ENCODE measurements around the gene HNRNPA1L2. TPM values are rescaled to one million over a fixed set of nuclear protein-coding genes. Genes with fewer than 3 reads are reported as not detected.
"Not testable (repeated sequence)": the region's sequence is repeated elsewhere in the genome, so short reads cannot be mapped to it uniquely, and the experiment has no call there.

HNRNPA1L2 gene
- total RNA-seq, 1 donor from 2014 or later: 3.2 TPM

GRCh38 chr13:52600666-52601065 is 41.6 kb upstream of the HNRNPA1L2 start:
- TF ChIP-seq CTCF (IDR thresholded peaks at IDR 0.05; ENCODE audit: borderline replicate concordance): no peak
- H3K27ac ChIP-seq (replicated peaks): peak overlapping the region; percentile 89
- H3K4me1 ChIP-seq: peaks cover 18% of the 10 kb centered on the region
- H3K9me3 ChIP-seq (replicated peaks): no peaks in the 10 kb centered on the region
- intact Hi-C loops (cut with micrococcal nuclease): no loop called here
- H3K36me3 ChIP-seq: no peaks in the 10 kb centered on the region
- no peak for DNase-seq
- no peaks in the 10 kb centered on the region for H3K27me3 ChIP-seq (ENCODE audit: low read depth)
- H3K4me3 ChIP-seq: peak overlapping the region; percentile 83

- DNase-seq; H3K27me3 ChIP-seq (ENCODE audit: low read depth); H3K36me3 ChIP-seq; intact Hi-C loops (cut with micrococcal nuclease); H3K9me3 ChIP-seq (replicated peaks); H3K4me3 ChIP-seq; H3K27ac ChIP-seq (replicated peaks): not testable (repeated sequence)
- peaks cover 18% of the 10 kb centered on the region for H3K4me1 ChIP-seq
These were observed 38.9 kb upstream of the HNRNPA1L2 start for GRCh38 chr13:52603316-52603715.

GRCh38 chr13:52606126-52606525 is 36.1 kb upstream of the HNRNPA1L2 start:
- H3K4me3 ChIP-seq; DNase-seq; H3K27me3 ChIP-seq (ENCODE audit: low read depth); H3K9me3 ChIP-seq (replicated peaks); H3K27ac ChIP-seq (replicated peaks); H3K36me3 ChIP-seq; intact Hi-C loops (cut with micrococcal nuclease): not testable (repeated sequence)
- H3K4me1 ChIP-seq: peaks cover 21% of the 10 kb centered on the region

- intact Hi-C loops (cut with micrococcal nuclease); H3K9me3 ChIP-seq (replicated peaks); H3K4me3 ChIP-seq; DNase-seq; H3K36me3 ChIP-seq; H3K27me3 ChIP-seq (ENCODE audit: low read depth); H3K27ac ChIP-seq (replicated peaks): not testable (repeated sequence)
- H3K4me1 ChIP-seq: peaks cover 21% of the 10 kb centered on the region
These were observed 35.4 kb upstream of the HNRNPA1L2 start for GRCh38 chr13:52606795-52607194.

- H3K27me3 ChIP-seq (ENCODE audit: low read depth); DNase-seq; H3K27ac ChIP-seq (replicated peaks); H3K4me3 ChIP-seq; H3K36me3 ChIP-seq; H3K9me3 ChIP-seq (replicated peaks); intact Hi-C loops (cut with micrococcal nuclease): not testable (repeated sequence)
- peaks cover 21% of the 10 kb centered on the region for H3K4me1 ChIP-seq
These were observed 34.0 kb upstream of the HNRNPA1L2 start for GRCh38 chr13:52608184-52608583.

GRCh38 chr13:52609013-52609606 is 33.1 kb upstream of the HNRNPA1L2 start:
- H3K27me3 ChIP-seq (ENCODE audit: low read depth); H3K9me3 ChIP-seq (replicated peaks); H3K4me3 ChIP-seq; intact Hi-C loops (cut with micrococcal nuclease); H3K36me3 ChIP-seq: not testable (repeated sequence)
- peak; percentile 23 for DNase-seq
- Histone ChIP-seq H3K27ac (replicated peaks) (peak overlapping the region; percentile 75), H3K4me1 (peaks cover 21% of the 10 kb centered on the region)
- TF ChIP-seq CTCF (IDR thresholded peaks at IDR 0.05; ENCODE audit: borderline replicate concordance): peak; percentile 55

- H3K9me3 ChIP-seq (replicated peaks); intact Hi-C loops (cut with micrococcal nuclease); H3K36me3 ChIP-seq; H3K4me3 ChIP-seq; DNase-seq; H3K27me3 ChIP-seq (ENCODE audit: low read depth): not testable (repeated sequence)
- H3K4me1 ChIP-seq: peaks cover 21% of the 10 kb centered on the region
- peak overlapping the region; percentile 75 for H3K27ac ChIP-seq (replicated peaks)
These were observed 32.1 kb upstream of the HNRNPA1L2 start for GRCh38 chr13:52610158-52610557.

- H3K27me3 ChIP-seq (ENCODE audit: low read depth): no peaks in the 10 kb centered on the region
- peaks cover 31% of the 10 kb centered on the region for H3K4me1 ChIP-seq
- no peak for DNase-seq
- H3K27ac ChIP-seq (replicated peaks): no peak overlapping the region
- H3K36me3 ChIP-seq: peaks cover 4% of the 10 kb centered on the region
- H3K9me3 ChIP-seq (replicated peaks): no peaks in the 10 kb centered on the region
- TF ChIP-seq CTCF (IDR thresholded peaks at IDR 0.05; ENCODE audit: borderline replicate concordance): no peak
- H3K4me3 ChIP-seq: no peak overlapping the region
- intact Hi-C loops (cut with micrococcal nuclease): no loop called here
These were observed 27.0 kb upstream of the HNRNPA1L2 start for GRCh38 chr13:52615134-52615801.

Measured in left ventricle myocardium inferior (tissue), 1 donor.